Keratinocyte (primary cell): Measurements from ENCODE around the gene IQSEC3.

Source experiments
- EZH2 ChIP-seq: IDR thresholded peaks from one replicate; pipeline ENCODE4 v1.6.1; 2012; ENCODE audit warnings: inconsistent platforms, mild to moderate bottlenecking, low read length, moderate library complexity
- TF ChIP-seq, protein P1 (sequence below), 3 experiments: IDR thresholded peaks in 1 of 3; conservative IDR thresholded peaks in 1 of 3; optimal IDR thresholded peaks in 1 of 3; 2 replicates in 2 of 3; 3 replicates in 1 of 3; pipeline versions ENCODE3 to v1.5.1; 2011; ENCODE audit warnings: low read length in 3 of 3, mild to moderate bottlenecking in 3 of 3, moderate library complexity in 2 of 3, control low read depth in 1 of 3, inconsistent platforms in 1 of 3; ENCODE audit not compliant: insufficient read depth in 2 of 3; ENCODE audit errors: extremely low read depth in 1 of 3

- TF ChIP-seq EZH2, result no peak
- TF ChIP-seq, protein P1, sequence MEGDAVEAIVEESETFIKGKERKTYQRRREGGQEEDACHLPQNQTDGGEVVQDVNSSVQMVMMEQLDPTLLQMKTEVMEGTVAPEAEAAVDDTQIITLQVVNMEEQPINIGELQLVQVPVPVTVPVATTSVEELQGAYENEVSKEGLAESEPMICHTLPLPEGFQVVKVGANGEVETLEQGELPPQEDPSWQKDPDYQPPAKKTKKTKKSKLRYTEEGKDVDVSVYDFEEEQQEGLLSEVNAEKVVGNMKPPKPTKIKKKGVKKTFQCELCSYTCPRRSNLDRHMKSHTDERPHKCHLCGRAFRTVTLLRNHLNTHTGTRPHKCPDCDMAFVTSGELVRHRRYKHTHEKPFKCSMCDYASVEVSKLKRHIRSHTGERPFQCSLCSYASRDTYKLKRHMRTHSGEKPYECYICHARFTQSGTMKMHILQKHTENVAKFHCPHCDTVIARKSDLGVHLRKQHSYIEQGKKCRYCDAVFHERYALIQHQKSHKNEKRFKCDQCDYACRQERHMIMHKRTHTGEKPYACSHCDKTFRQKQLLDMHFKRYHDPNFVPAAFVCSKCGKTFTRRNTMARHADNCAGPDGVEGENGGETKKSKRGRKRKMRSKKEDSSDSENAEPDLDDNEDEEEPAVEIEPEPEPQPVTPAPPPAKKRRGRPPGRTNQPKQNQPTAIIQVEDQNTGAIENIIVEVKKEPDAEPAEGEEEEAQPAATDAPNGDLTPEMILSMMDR (optimal IDR thresholded peaks at IDR 0.05 in 1 of 3, IDR thresholded peaks at IDR 0.05 in 1 of 3, conservative IDR thresholded peaks at IDR 0.05 in 1 of 3; ENCODE audit: extremely low read depth in 1 of 3, insufficient read depth in 2 of 3, low read length in 3 of 3), result no peak
Observed at GRCh38 chr12:163406-163986, 96.9 kb downstream of the IQSEC3 start.
